NOMO-1 (cell line): ENCODE results near the gene FMN1.

Experiments
- DNase-seq, 2 experiments: peaks; one replicate each; lab custom pipeline; 2025; ENCODE audit not compliant: unreplicated experiment in 2 of 2; lab: John Stamatoyannopoulos, UW

Gene FMN1

GRCh38 chr15:33158366-33158765, 36.1 kb downstream of the FMN1 start:
- DNase-seq, result no peak

DNA sequence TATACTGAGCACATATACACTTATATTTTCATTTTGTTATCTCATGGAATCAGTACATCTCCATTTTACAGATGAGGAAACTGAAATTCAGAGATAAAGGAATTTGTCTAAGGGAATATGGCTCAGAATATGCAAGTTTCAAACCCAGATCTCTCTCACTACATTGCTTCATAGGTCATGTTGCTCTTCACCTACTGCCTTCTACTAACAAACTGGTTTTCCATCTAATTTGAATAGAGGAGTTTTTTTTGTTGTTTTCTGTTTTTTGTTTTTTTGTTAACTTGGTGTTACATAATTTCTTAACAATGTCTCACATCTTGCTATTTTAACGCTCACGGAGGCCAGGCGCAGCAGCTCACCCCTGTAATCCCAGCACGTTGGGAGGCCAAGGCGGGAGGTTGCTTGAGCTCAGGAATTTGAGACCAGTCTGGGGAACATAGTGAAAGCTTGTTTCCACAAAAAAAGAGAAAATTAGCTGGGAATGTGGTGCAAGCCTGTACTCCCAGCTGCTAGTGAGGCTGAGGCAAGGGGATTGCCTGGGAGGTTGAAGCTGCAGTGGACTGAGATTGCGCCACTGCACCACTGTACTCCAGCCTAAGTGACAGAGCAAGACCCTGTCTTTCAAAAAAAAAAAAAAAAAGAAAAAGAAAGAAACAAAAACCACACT, 37.0 kb downstream of the FMN1 start:
- DNase-seq, result no peak

- DNase-seq, result no peak
Observed at GRCh38 chr15:33155691-33156420, 38.7 kb downstream of the FMN1 start.

GRCh38 chr15:33154351-33155166, 40.0 kb downstream of the FMN1 start:
- peak; percentile 62 to 79 for DNase-seq

DNA sequence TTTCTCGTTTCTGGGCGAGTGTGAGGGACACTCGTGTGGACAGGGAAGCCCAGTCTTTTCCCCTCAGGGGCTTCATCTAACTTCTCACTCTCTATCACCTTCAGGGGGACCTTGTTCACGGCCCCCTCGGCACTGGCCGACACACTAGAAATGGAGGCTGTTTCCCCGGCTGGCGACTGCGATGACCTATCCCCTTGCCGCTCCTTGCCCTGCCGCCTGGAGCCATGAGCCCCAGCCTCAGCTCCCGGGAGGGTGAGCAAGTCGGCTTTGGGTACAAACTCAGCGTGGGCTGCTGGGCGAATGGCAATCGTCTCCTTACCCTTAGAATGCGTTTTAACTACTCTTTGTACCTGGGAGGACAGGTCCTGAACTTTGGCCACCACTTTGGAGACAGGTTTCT, 41.0 kb downstream of the FMN1 start:
- DNase-seq, result no peak

GRCh38 chr15:33152502-33153109, 41.9 kb downstream of the FMN1 start:
- DNase-seq, result peak; percentile 76 to 93

GRCh38 chr15:33150971-33151370, 43.5 kb downstream of the FMN1 start:
- peak; percentile 80 to 81 for DNase-seq

DNA sequence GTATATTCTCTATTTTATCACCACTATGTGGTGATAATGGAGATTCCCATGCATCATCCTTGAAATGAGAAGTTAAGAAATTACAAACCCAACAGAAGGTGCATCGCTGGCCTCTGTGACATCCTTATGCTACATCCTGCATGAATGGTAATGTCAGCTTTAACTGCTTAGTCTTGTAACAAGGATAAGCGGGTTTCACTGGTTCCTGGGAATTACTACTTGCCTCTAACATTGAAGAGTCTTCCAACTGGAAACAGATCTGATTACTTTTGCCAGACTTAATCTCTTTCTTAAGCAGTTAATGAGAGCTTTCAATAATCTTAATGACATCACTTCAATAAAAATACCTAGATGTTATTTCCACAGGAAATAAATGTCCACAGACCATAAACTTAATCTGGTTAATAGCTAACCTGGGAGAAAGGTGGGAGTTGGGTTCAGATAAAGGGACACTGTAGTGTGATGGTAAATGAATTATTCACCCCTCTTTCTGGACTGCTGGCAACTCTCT, 44.0 kb downstream of the FMN1 start:
- no peak for DNase-seq

- DNase-seq, result no peak
Observed at GRCh38 chr15:33149919-33150318, 44.6 kb downstream of the FMN1 start.

- no peak for DNase-seq
Observed at GRCh38 chr15:33148129-33148751, 46.3 kb downstream of the FMN1 start.

DNA sequence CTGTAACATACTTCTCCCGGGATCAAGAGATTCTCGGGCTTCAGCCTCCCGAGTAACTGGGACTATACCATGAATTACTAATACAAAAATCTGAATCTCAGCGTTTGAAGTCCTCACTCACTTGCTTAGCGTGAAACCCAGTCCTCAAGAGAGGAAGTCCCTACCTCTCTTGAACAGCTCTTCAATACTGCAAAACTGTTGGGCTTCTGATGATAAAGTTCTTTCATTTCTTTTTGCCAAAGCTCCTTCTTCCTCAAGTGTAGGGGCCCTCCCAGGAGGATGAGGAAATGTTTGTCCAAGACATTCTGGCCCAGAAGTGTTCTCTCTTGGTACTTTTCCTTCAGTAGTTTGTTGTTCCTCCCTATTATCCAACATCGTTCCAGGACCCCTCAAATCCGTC, 48.5 kb downstream of the FMN1 start:
- no peak for DNase-seq

GRCh38 chr15:33145447-33145846, 49.1 kb downstream of the FMN1 start:
- no peak for DNase-seq

- DNase-seq, result no peak
Observed at GRCh38 chr15:33142708-33143107, 51.8 kb downstream of the FMN1 start.

- DNase-seq, result no peak
Observed at GRCh38 chr15:33138000-33138399, 56.5 kb downstream of the FMN1 start.

DNA sequence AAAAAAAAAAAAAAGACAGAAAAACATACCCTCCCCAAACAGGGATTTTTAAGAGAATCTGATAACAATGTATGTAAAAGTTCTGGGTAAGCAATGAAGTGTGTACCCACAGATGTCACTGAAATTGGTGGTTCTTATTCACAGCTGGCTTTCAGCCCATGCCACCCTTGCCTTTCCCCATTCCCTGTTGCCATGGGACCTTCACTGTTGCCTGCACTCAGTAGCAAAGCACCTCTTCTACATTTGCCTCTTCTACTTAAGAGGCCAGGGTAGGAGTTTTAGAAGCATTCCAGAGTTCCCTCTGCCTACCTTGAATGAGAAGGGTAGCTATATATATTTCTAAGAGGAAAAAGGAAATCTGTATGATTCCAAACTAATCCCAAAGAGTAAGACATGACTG, 57.4 kb downstream of the FMN1 start:
- DNase-seq, result no peak

DNA sequence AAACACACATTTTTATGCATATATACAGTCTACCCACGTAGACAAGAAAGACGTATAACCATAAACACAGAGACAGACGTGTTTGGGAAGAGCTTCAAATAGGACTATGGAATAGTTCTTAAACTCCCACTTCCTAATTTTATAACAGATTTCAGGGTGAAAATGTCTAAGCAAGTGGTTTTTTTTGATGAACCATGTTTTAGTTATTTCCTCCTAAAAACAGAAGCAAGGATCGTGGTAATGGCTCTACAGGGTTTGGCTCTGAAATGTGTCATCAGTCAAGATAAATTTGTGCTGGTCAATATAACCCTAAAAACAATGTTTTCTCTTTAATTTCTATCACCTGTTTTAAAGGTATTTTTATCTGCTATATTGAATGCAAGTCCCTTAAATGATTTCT, 58.2 kb downstream of the FMN1 start:
- peak in 1 of 2 experiments; percentile 12 for DNase-seq

DNA sequence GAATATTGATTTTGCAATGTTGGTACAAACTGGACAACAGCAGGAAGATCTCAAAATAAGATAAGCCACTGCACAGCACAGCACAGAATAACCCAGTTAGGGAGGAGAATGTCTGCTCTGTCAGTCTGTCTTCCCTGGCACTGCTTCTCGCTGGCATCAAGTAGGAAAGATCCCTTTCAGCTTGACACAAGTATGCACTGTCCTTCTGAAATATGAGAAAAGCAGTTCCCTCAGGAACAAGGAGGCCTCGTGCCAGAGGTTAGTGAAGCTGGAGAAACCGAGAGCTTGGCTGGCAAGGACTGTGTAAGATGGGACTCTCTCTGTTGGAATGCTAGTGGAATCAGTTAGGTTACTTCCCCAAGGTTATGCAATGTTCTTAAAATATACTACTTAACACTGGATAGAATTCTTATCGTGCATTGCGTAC, 59.1 kb downstream of the FMN1 start:
- no peak for DNase-seq

GRCh38 chr15:33132722-33133345, 61.7 kb downstream of the FMN1 start:
- no peak for DNase-seq

DNA sequence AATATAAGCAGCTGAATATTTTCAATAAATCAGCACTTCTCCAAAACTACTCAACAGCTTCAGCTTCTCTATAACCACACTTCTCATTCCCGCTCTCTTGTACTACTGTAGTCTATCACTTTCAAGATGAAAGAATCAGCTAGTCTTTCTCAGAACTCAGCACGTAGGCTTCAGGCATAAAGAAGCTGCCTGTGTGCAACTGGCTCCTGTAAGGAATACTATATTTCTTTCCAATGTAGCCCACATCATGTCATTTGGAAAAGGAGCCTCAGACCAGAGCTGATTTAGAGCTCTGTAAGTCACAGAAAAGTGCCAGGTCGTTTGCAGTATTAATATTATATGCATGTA, 62.3 kb downstream of the FMN1 start:
- no peak for DNase-seq

DNA sequence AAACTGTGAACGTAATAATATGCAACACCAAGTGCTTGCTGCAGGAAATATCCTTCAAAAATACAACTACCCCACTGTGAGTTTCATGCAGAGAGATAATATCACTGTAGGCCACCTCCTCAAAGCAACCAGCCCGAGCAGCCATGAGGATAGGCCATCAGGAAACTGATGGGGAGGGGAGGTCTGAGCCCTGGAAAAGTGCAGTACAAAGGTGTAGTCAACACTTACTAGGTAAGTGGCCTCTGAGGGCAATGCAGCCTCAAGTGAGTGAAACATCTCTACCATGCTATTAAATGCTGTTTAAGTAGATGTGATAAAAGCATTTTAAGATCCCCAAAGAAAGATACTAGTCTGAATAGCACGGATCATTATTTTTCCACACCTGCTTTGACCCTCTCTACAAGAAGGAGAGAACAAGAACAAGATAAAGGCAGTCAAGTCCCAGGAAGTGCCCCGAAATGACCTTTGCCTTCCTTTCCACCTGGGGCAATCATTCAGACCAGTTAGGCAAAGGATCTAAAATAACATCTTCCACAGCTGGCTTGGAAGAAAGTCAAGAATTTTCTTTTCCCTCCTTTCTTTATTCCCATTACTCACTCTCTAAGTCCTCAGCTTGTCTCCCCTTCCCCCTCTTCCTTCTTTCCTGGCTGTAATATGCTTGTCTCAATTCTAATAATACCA, 62.8 kb downstream of the FMN1 start:
- no peak for DNase-seq
